ENCODE data around the gene MS4A6A.
"Not testable (repeated sequence)": the region's sequence is repeated elsewhere in the genome, so short reads cannot be mapped to it uniquely, and the experiment has no call there.

Gene MS4A6A

DNA sequence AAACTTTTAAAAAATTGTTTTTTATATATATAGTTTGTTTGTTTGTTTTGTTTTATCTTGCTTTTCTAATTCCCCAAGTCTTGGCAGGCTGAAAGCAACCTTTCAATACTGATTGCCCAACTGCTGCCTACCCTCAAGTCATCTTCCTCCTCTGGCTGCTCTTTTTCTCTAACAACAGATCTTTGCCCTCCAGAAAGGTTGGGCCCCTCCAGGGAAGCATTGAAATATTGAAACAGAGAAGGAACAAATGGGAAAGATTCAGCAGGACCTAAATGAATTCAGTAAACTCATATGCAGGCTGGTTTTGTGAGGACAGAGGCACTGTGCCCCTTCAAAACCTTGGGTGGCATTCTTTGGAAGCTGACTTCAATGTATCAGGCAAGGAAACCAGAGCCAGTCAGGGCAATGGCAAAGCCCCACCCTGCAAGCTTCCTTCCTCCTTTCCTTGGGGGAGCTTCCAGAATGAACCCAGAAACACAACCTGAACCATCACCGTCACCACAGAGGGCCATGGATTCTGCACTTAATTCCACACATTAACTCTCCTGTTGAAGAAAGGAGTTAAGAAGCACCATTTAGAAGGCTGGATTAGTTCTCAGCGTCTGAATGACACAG lies 815 bp upstream of the MS4A6A start:
- DNase-seq, result no peak

DNA sequence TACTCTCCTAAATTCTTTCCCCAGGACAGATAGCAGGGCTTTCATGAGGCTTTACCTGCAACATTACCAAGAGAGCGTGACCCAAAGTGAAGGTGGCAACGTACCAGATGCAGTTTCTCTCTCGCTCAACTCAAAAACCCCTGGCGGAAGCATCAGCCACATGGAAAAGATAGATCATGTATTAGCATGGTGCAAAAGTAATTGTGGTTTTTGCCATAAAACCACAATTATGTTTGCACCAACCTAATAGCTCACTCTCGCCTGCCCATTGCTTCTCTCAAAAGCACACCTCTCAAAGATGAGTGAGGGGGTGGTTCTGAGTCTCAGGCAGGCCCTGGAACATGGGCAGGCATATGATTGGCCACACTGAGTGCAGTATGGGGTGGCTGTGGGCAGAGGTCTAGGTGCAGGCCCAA lies 7.0 kb downstream of the MS4A6A start:
- no peak for DNase-seq

DNA sequence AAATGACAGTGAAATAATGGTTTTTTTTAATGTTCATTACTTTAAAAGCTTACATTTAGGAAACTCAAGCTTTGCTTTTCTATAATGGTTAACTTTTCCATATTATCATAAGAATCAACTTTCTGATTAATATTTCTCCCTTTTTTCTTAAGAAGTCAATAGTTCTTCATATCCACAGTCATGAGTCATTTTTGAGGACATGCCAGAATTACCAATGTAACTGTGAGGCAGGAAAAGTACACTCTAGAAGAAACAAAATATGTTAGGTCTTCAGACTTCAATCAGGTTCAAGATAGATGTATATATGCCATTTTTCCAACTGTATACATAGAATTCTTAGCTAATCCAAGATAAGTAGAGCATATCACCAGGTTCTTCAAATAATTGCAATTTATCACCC lies 10.9 kb downstream of the MS4A6A start:
- DNase-seq, result no peak

DNA sequence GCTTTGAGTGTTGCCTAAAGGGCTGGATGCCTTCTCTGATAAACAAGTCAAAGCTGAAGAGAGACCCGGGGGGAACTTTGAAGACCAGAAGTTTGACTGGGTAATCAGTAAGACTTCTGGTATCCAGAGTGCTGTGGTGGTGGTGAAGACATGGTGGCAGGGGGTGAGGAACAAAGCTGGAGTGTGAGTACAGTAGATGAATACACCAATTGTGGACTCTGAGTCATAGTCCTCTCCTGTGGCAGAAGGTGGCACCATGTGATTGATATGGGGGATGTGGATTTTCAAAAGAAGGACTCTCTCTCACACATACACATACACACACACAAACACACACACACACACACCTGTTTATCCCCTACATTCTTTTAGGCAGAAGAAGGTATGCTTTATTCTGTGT lies 12.3 kb downstream of the MS4A6A start:
- no peak for DNase-seq

DNA sequence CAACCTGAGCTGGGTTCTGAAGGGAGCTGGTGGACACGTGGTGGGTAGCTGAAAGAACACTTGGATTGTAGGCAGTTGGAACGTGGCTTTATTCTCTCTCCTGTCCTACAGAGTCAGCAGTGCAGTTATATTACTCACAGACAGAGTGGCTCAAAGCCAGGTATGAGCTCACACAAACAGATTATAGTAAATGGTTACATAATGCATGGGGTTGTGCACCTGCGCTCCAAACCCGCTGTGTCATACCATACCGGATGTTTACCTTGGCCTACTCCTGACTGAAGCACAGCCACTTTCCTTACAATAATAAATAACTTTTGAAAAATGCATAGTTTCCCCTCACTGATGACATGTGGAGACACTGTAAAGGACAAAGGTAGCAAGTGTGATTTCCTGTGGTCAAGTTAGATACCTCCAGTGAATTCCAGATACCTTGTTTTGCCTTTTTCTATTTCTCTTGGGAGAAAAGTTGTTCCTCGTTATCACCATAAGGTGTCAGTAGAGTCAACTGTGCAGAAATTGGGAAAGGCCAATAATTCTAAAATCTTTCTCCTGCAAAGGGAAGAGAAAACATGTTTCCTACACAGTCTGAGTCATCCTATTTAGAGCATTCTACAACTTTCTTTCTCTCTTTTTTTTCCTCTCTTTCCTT lies 13.5 kb downstream of the MS4A6A start:
- no peak for DNase-seq

DNA sequence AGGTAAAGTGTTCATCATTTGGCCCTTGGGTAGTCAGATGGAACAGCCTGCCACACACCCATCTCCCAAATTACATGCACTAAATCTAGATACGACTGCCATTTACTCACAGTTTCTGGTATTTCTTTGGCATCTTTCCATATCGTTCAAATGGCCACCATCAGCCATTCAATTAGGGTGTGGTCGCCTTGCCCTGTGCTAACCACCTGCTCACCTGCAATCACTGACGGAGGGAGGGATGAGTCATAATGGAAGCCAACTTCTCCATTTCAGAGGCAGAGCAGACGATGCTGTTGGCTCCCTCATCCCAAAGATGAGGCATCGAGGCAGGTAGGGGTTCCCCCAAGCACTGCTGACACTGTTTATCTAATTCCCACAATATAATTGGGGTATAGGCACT lies 14.6 kb downstream of the MS4A6A start:
- DNase-seq, result no peak

DNA sequence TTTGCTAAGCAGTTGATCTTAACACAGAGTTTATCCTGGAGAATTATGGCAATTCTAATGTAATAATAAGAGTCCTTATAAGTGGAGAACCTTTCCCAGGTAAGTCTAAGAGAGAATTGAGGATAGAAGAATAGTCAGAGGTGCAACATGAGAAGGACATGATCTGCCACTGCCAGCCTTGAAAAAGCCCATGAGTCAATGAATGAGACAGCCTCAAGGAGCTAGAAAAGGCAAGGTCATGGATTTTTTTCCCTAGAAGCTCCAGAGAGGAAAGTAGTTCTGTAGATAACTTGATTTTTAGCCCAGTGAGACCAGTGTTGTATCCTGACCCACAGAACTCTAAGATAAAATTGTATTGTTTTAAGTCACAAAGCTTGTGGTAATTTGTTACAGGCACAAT lies 16.9 kb downstream of the MS4A6A start:
- DNase-seq, result no peak

DNA sequence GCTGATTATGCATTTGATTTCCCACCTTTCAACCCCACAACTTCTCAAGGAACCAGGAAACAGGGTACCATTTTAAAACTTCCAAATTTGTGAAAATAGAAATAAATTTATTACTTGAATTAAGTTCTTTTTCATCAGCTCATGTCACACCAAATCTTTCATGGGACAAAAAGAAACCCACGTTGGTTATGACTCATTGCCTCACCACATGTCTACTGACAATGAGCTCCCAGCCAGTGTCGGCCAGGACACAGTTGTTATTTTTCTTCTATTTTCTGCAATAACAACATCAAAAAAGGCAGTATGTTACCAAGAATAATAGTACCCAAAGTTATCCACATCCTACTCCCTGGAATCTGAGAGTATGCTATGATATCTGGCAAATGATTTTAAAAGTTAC lies 17.3 kb downstream of the MS4A6A start:
- no peak for DNase-seq

DNA sequence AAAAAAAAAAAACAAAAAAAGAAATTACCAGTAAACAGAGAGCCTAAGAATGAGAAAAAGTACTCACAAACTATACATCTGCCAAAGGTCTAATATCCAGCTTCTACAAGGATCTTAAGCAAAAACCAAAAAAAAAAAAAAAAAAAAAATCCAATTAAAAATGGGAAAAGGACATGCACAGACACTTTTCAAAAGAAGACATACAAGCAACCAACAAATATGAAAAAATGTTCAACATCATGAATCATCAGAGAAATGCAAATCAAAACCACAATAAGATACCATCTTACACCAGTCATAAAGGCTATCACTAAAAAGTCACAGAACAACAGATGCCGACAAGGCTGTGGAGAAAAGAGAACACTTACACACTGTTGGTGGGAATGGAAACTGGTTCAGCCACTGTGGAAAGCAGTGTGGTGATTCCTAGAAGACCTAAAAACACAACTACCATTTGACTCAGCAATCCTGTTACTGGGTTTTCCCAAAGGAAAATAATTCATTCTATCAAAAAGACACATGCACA lies 18.3 kb downstream of the MS4A6A start:
- DNase-seq, result no peak

DNA sequence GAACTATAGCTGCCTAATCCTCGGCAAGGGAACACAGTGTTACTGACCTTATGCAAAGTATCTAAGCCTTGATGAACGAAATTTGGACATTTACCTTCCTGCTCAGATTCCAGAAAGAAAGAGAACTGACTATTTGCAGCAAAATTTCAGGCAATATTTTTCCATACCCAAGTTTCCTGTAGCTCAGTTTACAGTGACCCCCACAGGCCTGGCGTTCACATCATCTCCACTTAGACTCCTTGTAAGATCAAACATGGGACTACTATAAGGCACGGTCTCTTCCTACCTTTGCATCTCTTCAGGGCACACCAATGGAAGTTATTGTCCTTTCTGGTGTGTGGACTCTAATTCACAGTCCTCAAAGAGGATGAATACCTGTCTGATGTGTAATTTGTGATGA lies 21.1 kb downstream of the MS4A6A start:
- no peak for DNase-seq

DNA sequence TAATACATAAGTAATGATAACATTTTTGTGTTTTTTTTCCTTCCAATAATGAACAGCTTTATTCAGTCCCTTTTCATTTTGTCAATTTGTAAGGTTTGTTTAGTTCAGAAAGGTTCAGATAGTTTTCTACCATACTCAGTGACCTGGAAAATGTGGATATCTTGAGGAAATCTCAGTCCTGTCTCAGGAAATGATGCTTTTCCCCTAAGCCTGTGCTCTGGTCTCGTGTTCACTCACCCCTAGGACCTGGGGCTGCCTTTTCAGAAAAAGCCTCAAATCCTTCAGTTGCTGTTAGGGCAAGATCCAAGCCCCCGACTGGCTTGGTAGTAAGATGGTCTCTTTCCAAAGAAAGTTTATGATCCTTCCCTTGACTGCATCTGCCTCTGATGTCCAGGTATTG lies 21.8 kb downstream of the MS4A6A start:
- no peak for DNase-seq

DNA sequence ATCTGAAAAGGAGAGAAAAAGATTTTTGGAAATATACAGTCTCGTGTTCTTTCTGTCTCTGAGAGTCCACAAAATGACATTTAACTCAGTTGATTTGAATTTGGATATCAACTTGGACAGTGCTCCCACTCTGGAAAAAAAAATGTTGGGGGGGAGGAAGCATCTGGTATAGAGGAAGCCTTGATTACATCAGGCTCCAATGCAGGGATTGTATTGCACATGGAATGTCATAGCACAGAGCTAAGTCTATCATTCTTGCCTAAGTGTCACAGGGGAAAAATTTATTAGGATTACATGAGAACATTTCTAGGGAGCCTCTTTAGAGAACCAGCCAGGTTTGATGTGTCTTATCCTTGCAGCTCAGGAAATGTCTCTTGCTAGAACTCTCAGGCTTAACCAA lies 23.0 kb downstream of the MS4A6A start:
- no peak for DNase-seq

DNA sequence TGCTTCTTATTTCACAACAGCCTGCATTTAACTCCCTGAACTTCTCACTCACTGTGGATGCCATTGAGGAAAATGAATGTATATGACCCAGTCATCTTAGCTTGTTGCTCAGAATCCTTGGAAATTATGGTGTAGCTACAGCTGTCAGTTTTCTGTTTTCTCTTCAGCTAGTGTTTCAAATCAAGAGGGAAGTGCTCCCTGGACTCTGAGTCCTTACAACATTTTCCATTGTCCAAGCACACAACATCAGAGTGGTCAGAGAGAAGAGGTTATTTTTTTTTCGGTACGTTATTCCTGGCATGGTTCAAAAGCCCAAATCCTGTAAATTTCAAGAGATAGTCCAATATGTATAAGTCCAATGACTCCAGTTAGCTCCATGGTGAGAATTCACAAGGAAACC lies 23.6 kb downstream of the MS4A6A start:
- DNase-seq, result no peak

DNA sequence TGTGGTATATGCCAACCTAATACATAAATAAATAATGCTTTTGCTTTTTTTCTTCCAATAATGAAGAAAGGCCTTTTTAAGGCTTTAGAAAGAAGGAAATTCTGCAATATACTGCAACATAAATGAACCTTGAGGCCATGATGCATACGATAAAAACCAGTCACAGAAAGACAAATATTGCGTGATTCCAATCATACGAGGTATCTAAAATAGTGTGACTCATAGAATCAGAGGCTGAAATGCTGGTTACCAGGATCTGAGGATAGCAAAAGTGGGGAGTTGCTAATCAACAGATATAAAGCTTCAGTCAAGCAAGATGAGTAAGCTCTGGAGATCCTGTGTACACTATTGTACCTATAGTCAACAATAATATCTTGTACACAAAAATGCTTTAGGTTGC lies 24.2 kb downstream of the MS4A6A start:
- no peak for DNase-seq

DNA sequence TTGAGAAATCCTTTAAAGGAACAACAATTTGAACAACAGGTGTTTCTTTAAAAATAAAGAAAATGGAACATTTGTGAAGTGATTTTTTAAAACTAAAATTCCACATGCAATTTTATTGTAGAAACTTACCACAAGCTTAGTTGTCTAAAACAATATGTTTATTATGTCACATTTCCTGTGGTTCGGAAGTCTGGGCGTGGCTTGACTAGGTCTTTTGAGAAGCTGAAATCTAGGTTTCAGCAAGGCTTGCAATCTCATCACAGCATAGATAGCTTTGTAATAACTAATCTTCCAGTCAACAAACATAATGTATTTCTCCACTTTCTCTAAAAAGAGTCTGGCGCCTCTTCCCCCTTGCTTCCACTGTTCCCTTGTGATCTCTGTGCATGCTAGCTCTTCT lies 27.0 kb downstream of the MS4A6A start:
- DNase-seq, result no peak

DNA sequence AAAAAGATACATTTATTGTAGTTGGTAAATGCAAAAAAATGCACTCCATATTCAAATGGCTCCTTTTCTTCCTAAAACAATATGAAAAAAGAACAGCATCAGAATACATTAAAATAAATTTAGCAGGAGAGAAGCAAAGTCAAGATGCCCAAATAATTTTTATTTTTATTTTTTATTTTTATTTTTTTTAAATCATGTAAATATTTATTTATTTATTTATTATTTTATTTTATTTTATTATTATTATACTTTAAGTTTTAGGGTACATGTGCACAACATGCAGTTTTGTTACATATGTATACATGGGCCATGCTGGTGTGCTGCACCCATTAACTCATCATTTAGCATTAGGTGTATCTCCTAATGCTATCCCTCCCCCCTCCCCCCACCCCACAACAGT lies 30.2 kb downstream of the MS4A6A start:
- not testable (repeated sequence) for DNase-seq

DNA sequence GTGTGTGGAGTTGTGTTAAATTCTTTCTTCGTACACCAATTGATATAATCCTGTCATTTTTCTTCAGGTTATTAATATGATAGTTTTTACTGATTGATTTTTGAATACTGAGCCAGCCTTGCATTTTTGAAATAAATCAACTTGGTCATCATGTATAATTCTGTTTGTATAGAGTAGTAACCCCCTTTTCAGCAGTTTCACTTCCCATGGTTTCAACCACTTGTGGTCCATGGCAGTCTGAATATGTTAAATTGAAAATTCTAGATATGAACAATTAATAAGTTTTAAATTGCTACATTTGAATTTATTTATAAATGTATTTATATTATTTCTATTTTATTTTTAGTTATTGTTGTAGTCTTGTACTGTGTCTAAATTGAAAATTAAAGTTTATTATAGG lies 32.6 kb downstream of the MS4A6A start:
- DNase-seq, result no peak

DNA sequence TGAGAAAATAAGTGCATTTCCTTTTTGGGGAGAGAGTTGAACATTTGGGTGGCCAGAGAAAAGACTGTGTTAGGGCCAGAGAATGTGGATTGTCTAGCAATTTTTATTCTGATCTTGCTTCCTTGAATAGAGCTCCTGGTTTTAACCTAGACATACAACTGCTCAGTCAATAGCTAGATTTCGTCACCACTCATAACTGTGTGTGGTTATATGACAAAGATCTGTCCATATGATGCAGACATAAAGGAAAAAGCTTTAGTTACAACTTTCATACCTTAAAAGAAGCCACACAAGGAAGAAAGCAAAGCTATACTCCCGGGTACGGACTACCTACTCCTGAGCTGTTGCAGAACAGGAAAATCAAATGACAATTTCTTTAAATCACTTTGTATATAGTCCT lies 37.2 kb downstream of the MS4A6A start:
- no peak for DNase-seq

DNA sequence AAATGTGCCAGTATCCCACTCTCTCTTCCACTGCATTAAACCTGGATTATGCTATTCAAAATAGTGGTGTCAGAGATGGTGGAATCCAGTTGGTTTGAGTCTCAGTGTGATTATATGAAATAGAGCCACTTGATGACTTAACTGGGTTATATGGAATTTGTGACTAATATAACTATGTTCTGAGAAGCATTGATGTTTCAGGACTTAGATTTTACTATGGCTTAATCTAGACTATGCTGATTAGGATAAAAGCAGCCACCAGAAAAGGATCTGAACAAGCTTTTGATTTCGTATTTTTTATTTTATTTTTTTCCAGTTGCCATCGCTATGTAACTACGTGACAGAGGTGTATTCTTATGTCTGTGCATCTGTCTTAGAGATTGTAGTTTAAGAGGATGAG lies 39.1 kb downstream of the MS4A6A start:
- DNase-seq, result no peak

DNA sequence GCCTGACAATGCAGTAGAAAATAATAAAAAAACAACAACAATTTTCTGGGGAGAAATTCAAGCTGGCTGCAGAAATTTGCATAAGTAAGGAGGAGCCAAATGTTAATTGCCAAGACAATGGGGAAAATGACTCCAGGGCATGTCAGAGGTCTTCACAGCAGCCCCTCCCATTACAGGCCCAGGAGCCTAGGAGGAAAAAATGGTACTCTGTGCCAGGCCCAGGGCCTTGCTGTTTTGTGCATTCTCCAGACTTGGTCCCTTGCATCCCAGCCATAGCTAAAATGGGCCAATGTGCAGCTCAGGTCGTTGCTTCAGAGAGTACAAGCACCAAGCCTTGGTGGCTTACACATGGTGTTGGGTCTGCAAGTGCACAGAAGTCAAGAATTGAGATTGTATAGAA lies 49.0 kb downstream of the MS4A6A start:
- no peak for DNase-seq

DNA sequence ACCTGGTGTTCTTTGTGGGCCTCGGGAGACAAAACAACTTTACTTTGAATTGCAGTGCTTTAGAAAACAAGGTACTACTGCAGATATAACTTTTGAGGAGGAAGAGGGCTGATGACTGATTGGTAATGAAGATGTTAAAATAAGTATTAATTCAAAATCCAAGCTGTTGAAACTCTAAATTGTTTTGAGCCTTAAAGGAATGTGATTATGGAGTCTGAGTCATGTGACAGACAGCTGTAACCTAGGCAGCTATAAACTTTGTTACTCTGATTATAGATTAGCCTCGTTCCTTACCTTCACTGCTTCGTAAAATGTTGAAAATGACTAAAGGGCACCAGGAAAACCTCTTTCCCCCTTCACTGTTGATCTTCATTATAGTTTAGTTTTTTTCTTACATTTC lies 51.0 kb downstream of the MS4A6A start:
- no peak for DNase-seq

DNA sequence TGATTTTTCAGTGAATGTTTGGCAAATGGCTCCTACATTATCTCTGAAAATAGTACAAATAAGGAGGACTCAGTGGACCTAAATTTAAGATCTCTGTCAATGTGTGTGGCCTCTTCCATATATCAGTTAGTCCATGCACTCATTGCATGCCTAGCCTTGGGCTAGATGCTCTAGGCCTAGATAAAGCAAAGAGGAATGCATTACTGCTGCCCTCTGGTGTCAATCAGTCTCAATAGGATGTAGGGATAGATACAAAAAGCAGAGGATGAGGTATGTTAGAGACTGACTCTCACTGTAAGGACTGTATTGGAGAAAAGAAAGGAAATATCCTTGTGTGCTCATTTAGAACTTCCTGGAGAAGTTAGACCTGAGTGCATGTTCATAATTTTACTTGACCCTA lies 52.4 kb downstream of the MS4A6A start:
- no peak for DNase-seq

DNA sequence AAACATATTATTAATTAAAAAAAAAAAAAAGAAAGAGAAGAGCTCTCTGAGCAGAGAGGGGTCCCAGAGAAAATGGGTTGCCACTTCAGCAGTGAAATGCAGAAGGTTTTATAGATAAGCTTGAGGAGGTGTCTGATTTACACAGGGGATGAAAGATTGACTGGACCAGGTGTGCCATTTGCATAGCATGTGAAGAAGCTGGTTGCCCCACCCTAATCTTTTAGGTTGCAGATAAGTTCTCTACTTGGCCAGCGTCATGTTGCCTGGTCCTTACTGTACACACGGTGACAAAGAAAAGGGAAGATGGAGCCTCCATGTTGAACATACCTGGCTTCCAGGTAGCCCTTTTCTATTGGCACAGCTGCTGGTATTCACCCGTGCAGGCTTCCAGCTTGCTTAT lies 53.0 kb downstream of the MS4A6A start:
- DNase-seq, result no peak

DNA sequence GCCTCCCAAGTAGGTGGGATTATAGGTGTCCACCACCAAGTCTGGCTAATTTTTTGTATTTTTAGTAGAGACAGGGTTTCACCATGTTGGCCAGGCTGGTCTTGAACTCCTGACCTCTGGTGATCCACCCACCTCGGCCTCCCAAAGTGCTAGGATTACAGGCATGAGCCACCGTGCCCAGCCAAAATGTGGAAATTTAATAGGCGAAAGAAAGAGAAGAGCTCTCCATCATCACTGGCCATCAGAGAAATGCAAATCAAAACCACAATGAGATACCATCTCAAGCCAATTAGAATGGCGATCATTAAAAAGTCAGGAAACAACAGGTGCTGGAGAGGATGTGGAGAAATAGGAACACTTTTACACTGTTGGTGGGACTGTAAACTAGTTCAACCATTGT lies 54.0 kb downstream of the MS4A6A start:
- DNase-seq, result not testable (repeated sequence)

DNA sequence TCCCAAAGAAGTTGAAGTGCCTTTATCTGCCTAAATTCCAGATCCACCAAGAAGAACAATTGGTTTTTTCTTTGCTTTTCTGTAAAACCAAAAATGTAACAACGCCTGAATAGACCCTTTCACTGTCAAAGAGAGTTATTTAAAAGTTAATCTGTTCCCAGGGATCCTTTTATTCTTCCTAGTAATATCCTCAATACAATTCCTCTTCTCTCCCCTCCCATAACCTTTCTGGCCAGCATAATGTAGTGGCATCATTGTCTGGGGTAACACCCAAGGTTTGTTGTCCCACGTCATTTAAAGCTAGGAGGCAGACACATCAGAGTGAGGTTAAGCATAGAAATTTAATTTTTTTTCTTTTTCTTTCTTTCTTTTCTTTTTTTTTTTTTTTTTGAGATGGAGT lies 54.5 kb downstream of the MS4A6A start:
- DNase-seq, result no peak

All from effector CD4-positive, alpha-beta T cell (primary cell).